ENCODE data around the gene AGER. TPM values are rescaled to one million over a fixed set of nuclear protein-coding genes. Genes with fewer than 3 reads are reported as not detected.
"Not testable (repeated sequence)": the region's sequence is repeated elsewhere in the genome, so short reads cannot be mapped to it uniquely, and the experiment has no call there.

The AGER gene
- polyA plus RNA-seq, 3 donors, result 8.6 to 15.8 (median 10.8) TPM

GRCh38 chr6:32187725-32188380, 3.8 kb upstream of the AGER start:
- not testable (repeated sequence) for DNase-seq (ENCODE audit: low read depth in 3 of 3, low spot score in 2 of 3)

GRCh38 chr6:32187009-32187709, 3.1 kb upstream of the AGER start:
- DNase-seq (ENCODE audit: low read depth in 3 of 3, low spot score in 2 of 3), result no peak

GRCh38 chr6:32186151-32186840, 2.2 kb upstream of the AGER start:
- not testable (repeated sequence) for DNase-seq (ENCODE audit: low read depth in 3 of 3, low spot score in 2 of 3)

- DNase-seq (ENCODE audit: low read depth in 3 of 3, low spot score in 2 of 3), result not testable (repeated sequence)
These were observed 1.7 kb upstream of the AGER start for GRCh38 chr6:32185681-32186131.

- no peak for DNase-seq (ENCODE audit: low read depth in 3 of 3, low spot score in 2 of 3)
These were observed 470 bp downstream of the AGER start for GRCh38 chr6:32183483-32184083.

GRCh38 chr6:32183030-32183429, 1.0 kb downstream of the AGER start:
- DNase-seq (ENCODE audit: low read depth in 3 of 3, low spot score in 2 of 3), result no peak

- no peak for DNase-seq (ENCODE audit: low read depth in 3 of 3, low spot score in 2 of 3)
These were observed 1.5 kb downstream of the AGER start for GRCh38 chr6:32182555-32182981.

- DNase-seq (ENCODE audit: low read depth in 3 of 3, low spot score in 2 of 3), result no peak
These were observed 2.0 kb downstream of the AGER start for GRCh38 chr6:32181915-32182529.

GRCh38 chr6:32181148-32181702, 2.8 kb downstream of the AGER start:
- DNase-seq (ENCODE audit: low read depth in 3 of 3, low spot score in 2 of 3), result no peak

GRCh38 chr6:32179766-32180405, 4.2 kb downstream of the AGER start:
- DNase-seq (ENCODE audit: low read depth in 3 of 3, low spot score in 2 of 3), result no peak

GRCh38 chr6:32178547-32179440, 5.3 kb downstream of the AGER start:
- DNase-seq (ENCODE audit: low read depth in 3 of 3, low spot score in 2 of 3), result no peak

GRCh38 chr6:32177788-32178546, 6.1 kb downstream of the AGER start, which contains the start of gene RNF5:
Gene RNF5, plus strand, starts transcription at chr6:32178405. Its CDS starts 107 bp downstream, at chr6:32178512.
- peak; percentile 100 for DNase-seq (ENCODE audit: low read depth in 3 of 3, low spot score in 2 of 3)

GRCh38 chr6:32177183-32177787, 6.8 kb downstream of the AGER start:
- no peak for DNase-seq (ENCODE audit: low read depth in 3 of 3, low spot score in 2 of 3)

- DNase-seq (ENCODE audit: low read depth in 3 of 3, low spot score in 2 of 3), result no peak
These were observed 7.4 kb downstream of the AGER start for GRCh38 chr6:32176476-32177182.

GRCh38 chr6:32175711-32176475, 8.2 kb downstream of the AGER start, which contains the start of gene AGPAT1:
Gene AGPAT1, minus strand, starts transcription at chr6:32176084. Its CDS starts 4,588 bp downstream, at chr6:32171496.
- peak in 2 of 3 donors; percentile 90 to 94 for DNase-seq (ENCODE audit: low read depth in 3 of 3, low spot score in 2 of 3)

GRCh38 chr6:32175322-32175710, 8.7 kb downstream of the AGER start:
- no peak for DNase-seq (ENCODE audit: low read depth in 3 of 3, low spot score in 2 of 3)

Data from right renal cortex interstitium (tissue), 3 donors.